Sciatic nerve (tissue), 2 donors: ENCODE data around the gene NDUFB11. TPM values are rescaled to one million over a fixed set of nuclear protein-coding genes. Genes with fewer than 3 reads are reported as not detected.
A peak's percentile ranks its signal among the peaks of the same experiment; 100 is the strongest.

ENCODE experiments used
- ATAC-seq: fragments of 200-7000 bp; cut with Tn5 transposase; one replicate; pipeline ENCODE4 v1.9.1; 2020; ENCODE audit warnings: mild to moderate bottlenecking, moderate library complexity
- DNase-seq: peaks from one replicate; pipeline ENCODE4 v3.0.0-alpha.2; 2020; ENCODE audit warnings: low spot score
- intact Hi-C: fragments of 100-400 bp; cut with DNase I; formaldehyde crosslinking; loops from one replicate; pipeline ENCODE4 v1.14.2; 2022
- total RNA-seq: library from RNA; stranded (reverse); fragmentation: NEBNext Ultra II Directional; extraction: Animal tissue kit (Norgen Biotek cat#: 25700); gene quantifications from one replicate; pipeline ENCODE4 v1.2.1, GENCODE V29; 2021
- donor health status: DM: no; HTN: no; CAD: no.
- donor health status: DM: no; HTN: no; CAD: no.

The NDUFB11 gene
- total RNA-seq, result 29.5 TPM

DNA sequence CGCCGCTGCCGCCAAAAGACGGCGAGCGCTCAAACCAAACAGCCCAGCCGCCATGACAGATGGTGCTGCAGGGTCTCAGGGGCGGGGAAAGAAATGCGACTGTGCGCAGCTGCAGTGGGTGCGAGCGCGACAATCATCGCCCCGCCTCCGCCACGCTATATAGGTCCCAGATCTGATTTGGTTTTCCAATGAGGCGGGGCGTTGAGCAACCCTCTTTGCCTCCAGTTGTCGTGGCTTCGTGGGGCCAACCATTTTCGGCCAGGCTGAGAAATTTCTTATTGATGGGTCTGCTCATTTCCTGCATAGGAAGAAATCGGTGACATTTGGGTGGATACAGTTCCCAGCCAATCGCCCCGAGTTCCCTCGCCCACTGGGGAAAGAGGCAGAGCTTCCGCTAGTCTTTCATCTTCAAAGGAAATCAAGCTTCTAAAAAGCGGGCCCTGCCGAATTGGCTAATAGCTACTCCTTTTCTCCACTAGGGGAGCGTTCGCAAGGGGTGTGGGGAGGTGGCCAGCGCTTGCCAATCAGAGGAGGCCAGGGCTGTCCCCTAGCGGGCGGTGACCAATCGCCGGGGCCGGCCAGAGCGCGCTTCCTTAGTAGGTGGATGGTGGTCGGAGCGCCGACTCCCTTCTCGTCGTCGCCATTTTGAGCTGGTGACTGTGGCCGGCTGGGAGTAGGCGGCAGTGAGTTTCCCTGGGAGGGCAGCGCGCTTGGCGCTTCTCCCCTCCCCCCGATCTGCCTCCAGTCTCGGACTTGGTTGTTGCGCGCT is at the start of gene NDUFB11, which contains the start of gene RBM10:
TSS of gene NDUFB11 (minus strand) at position 77 of the 769 bp plus-strand sequence. CDS start at position 54, 23 bp downstream.
TSS of gene RBM10 (plus strand) at position 596 of the 769 bp plus-strand sequence. CDS start 2,261 bp downstream, outside the sequence.
- intact Hi-C loops, result no loop called here
- peak; percentile 98 for ATAC-seq
- peak; percentile 94 for DNase-seq

DNA sequence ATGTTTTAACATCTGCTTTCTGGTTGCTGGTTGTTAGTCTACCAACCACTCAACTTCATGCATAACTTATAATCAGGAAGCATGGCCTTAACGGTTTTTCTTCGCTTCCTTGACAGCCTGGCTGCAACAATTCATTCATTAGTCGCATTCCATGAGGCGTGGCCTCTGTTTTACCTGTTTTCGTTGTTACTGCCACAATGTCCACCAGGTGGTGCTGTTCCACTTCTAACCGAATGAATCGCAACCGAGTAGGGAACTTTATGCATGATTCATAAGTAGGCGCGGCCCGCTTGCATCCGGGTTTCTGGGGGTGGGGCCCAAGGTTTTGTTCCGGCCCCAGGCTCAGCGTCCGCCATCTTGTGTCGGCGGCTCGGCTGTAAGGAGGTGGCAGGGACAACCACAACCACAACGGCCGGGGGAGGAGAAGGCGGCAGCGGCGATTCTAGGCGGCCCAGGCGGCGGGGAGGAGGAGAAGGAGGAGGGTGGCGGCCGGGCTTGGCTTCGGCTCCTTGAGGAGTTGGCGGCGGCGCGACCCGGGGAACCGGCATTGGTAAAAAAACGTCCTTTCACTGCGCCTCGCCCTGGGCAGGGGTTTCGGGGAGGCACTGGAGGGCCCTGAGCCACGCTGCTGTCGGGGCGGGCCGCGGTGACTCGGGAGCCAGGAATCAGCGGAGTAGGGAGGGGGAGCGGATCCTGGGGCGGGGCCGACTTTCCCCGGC is 49.1 kb upstream of the NDUFB11 start, which contains the start of gene UBA1:
TSS of gene UBA1 (plus strand) at position 355 of the 719 bp plus-strand sequence. CDS start 4,974 bp downstream, outside the sequence.
- DNase-seq (peak; percentile 99), ATAC-seq (peak; percentile 96)
- intact Hi-C loops, result loop anchor here (10.0 kb wide), 1 partner anchor 331 kb away; no protein-coding TSS in a partner anchor

DNA sequence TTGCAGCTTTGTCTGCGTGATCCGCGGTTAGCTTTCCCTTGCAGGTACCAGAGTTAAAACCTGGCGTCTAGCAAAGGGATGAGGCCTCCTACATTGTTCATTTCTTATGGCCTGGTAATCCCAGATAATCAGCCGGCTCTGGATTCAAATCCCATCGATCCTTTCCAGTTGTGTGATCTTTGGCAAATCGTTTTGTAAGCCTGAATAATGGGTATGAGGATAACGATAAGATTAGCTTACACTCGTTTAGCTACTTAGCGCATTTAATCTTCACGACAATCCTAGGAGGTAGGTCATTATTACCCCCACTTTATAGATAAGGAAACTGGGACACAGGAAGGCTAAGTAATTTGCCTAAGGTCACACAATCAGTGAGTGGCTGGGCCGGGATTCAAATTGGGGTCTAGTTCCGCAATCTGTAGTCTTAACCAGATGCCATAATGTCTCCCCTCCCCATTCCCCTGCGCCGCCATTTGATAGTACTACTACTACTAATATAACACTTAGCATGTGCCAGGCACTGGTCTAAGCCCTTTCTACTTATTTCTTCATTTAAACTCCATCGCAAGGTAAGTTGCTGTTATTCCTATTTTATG is 47.4 kb upstream of the NDUFB11 start:
- DNase-seq (no peak), ATAC-seq (no peak)
- intact Hi-C loops, result loop anchor here (10.0 kb wide), 1 partner anchor 333 kb away; no protein-coding TSS in a partner anchor

DNA sequence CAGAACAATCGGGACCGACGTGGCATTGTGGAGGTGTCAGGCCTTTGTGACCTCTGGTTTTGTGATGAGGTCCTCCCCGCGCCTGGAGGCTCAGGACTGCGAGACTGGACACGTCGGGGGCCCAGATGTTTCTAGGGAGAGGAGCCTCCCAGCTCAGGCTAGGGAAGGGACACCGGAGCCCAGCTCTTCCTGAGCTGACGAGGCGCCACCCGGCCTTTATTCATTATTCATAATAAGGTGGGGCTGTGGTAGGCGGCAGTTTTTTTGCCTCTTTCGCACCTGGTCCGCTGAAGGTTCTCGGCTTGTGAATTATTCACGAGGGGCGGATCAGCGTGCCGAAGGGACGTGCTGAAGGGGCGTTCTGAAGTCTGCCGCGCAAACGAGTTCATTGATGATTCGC is 46.8 kb upstream of the NDUFB11 start:
- DNase-seq, result no peak
- ATAC-seq, result no peak
- intact Hi-C loops, result loop anchor here (10.0 kb wide), 1 partner anchor 333 kb away; no protein-coding TSS in a partner anchor

DNA sequence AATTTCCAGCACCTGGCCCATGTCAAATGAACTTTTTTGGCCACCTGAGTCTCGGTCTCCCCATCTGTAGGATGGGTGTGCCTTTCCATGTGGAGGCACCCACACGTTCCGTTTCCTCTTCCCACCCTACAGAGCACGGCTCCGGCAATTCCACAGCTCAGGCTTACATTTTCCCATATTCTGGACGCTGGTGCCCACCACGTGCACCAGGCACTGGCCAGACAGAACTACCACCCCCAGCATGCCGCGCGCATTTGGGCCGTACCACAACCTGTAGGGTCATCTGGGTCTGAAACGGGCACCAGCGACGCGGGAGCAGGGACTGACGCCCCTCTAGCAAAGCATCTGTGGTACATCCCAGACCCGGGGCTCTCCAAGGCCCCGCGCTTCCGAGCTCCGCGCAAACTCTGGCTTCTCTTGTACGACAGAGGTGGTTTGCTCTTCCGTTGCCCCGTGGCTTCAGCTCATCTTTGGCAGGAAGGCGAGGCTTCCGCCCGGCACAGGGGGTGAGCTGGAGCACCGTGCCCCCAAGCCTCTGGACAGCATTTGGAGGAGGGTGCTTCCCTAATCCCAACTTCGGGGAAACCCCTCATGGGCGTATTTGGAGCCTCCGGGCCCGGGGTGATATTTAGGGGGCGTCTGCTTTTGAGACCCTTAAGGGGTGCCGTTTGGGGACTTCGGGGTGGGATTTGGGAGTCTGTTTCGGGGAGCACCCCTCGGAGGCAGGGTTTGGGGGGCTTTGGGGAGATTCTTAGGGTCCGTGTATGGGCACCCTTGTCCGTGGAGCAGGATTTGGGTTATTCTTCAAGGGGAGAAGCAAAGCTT is 46.2 kb upstream of the NDUFB11 start:
- intact Hi-C loops, result loop anchor here (10.0 kb wide), 1 partner anchor 334 kb away; no protein-coding TSS in a partner anchor

DNA sequence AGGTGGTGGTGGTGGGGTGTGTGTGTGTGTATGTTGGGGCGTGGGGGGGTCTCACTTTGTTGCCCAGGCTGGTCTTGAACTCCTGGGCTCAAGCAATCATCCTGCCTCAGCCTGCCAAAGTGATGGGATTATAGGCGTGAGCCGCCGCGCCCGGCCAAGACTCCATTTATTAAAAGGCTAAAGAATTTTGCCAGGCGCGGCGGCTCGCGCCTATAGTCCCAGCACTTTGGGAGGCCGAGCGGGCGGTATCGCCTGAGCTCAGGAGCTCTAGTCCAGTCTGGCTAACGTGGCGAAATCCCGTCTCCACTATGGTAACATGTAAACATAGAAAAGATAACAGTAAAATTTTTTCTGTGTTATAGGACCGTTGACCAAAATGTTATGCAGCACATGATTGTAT is 45.4 kb upstream of the NDUFB11 start:
- intact Hi-C loops, result loop anchor here (10.0 kb wide), 1 partner anchor 335 kb away; no protein-coding TSS in a partner anchor
- no peak for ATAC-seq
- no peak for DNase-seq

More for the DNA sequence above, 46.2 kb upstream of the NDUFB11 start:
- peak; percentile 90 for DNase-seq
- ATAC-seq, result peak; percentile 89

DNA sequence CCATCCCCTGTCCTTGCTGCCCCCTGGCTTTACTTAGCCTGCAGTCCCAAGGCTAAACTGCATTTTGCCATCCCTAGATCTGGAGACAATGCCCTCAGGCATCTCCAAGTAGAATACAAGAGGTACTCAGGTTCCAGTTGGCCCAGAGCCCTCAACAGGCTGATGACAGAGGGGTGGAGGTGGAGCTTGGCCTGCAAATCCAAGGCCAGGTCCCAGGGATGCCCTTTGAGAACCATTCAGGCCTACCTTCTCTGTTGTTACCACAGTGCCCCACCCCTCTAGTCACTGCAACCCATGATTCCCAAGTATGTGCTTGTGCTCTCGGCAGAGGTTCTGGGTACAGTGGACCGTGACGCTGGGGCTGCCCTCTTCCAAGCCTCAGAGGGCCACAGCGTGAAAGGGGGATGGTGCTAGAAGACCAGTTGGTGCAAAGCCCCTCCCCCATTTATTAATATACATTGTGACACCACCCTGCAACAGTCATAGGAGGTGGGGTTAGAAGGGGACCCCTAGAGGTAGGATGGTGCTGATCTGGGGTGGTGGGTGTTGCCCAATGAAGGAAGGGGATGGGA is 42.7 kb upstream of the NDUFB11 start:
- DNase-seq, result no peak
- intact Hi-C loops, result no loop called here
- ATAC-seq, result no peak

DNA sequence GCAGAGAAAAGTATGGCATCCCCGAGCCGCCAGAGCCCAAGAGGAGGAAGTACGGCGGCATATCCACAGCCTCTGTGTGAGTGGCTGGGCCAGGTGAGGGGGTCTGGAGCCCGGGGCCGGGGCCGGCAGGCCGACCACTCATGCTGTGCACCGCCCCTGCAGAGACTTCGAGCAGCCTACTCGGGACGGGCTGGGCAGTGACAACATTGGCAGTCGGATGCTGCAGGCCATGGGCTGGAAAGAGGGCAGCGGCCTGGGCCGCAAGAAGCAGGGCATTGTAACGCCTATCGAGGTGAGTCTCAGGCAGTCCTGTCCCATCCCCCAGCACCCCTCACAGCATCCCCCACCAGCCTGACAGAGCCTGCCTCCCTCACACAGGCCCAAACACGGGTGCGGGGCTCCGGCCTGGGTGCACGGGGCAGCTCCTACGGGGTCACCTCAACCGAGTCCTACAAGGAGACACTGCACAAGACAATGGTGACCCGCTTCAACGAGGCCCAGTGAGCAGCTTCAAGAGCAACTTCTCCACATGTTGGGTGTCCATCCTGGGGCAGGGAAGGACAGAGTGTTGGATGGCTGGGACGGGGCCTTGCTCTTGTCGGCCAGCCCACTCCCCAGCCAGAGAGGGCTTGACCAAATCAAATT is 41.7 kb upstream of the NDUFB11 start:
- intact Hi-C loops, result no loop called here
- DNase-seq (no peak), ATAC-seq (no peak)

DNA sequence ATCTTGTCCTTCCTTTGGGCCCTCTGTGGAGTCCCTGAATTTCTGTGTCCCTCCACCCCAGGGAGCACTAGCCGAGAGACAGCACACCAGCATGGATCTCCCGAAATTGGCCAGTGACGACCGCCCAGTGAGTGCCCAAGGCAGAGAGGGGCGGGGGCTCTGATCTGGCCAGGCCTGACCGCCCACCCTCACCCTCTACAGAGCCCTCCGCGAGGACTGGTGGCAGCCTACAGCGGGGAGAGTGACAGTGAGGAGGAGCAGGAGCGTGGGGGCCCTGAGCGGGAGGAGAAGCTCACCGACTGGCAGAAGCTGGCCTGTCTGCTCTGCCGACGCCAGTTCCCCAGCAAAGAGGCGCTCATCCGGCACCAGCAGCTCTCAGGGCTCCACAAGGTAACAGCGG is 40.7 kb upstream of the NDUFB11 start:
- ATAC-seq (peak; percentile 29), DNase-seq (no peak)

DNA sequence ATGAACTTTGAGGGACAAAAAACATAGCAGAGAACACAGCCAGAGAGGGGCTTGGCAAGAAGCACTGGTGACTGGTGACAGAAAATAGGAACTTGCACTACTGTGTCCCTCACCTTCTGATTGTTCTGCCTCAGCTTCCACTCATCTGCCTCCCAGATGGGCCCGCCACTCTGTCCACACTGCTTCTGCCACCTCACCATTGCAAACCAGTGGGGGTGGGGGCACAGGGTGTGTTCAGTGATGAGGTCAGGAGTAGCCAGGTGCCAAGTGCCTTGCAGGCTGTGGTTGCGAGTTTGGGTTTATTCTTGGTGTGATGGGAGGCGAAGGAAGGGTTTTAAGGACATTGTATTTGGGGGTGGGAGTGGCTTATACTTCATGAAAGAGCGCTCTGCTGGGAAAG is 40.0 kb upstream of the NDUFB11 start:
- DNase-seq (no peak), ATAC-seq (no peak)
- intact Hi-C loops, result no loop called here

More for the DNA sequence above, 40.7 kb upstream of the NDUFB11 start:
- intact Hi-C loops, result no loop called here

DNA sequence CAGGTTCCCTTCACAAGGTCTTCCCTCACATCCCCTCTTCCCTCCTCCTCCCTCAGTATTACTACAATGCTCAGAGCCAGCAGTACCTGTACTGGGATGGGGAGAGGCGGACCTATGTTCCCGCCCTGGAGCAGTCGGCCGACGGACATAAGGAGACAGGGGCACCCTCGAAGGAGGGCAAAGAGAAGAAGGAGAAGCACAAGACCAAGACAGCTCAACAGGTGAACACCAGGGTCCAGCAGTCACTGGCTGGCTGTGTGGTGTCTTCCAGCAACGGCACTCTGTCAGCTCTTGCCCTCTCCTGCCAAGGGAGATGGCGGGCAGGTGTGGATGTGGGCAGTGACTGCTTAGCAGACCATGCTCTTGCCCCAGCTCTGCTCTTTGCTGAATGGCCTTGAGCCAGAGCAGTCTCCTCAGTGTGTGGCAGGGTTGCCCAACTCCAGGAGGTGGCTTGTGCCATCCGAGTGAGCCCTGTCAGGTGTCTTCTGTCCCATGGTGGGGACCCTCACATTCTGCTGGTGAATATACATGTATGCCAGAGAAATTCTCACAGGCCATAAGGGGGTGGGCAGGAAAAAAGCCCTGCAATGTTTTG is 37.7 kb upstream of the NDUFB11 start:
- intact Hi-C loops, result no loop called here
- no peak for ATAC-seq
- no peak for DNase-seq

DNA sequence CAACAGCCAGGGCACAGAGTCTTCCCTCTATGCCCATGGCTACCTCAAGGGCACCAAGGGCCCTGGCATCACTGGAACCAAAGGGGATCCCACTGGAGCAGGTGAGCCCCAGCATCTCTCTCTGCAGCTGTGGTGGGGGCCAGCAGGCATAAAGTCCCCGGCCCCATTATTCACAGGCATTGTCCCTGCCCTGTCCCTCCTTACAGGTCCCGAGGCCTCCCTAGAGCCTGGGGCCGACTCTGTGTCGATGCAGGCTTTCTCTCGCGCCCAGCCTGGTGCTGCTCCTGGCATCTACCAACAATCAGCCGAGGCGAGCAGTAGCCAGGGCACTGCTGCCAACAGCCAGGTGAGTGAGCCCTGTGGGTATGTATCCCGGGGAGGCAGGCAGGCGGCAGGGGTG is 36.8 kb upstream of the NDUFB11 start:
- intact Hi-C loops, result no loop called here
- ATAC-seq (no peak), DNase-seq (no peak)

DNA sequence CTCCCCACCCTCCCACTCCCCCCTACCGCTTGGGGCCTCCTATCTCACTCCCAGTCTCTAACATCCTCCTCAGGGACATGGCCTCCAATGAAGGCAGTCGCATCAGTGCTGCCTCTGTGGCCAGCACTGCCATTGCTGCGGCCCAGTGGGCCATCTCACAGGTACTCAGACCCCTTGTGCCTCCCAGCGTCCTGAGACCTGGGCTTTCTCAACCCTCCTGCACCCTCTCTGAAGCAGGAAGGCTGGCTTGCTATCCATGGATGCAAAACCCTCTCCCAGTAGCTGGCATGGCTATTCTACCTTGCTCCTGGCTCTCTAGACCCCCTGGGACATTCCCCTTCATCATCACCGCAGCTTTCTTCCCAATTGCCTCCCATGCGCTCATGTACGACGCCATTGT is 35.8 kb upstream of the NDUFB11 start:
- ATAC-seq, result no peak
- intact Hi-C loops, result no loop called here
- no peak for DNase-seq

DNA sequence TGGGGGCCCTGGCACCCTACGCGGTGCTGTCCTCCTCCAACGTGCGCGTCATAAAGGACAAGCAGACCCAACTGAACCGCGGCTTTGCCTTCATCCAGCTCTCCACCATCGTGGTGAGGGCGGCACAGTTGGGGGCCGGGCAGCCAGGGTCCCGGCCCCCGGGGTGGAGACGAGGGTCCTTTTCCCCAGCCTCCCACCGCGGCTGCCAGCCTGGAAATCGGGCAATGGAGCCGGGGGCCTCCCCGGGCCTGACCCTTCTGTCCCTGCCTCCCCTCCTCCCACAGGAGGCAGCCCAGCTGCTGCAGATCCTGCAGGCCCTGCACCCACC is 35.4 kb upstream of the NDUFB11 start:
- intact Hi-C loops, result no loop called here
- ATAC-seq (no peak), DNase-seq (no peak)

DNA sequence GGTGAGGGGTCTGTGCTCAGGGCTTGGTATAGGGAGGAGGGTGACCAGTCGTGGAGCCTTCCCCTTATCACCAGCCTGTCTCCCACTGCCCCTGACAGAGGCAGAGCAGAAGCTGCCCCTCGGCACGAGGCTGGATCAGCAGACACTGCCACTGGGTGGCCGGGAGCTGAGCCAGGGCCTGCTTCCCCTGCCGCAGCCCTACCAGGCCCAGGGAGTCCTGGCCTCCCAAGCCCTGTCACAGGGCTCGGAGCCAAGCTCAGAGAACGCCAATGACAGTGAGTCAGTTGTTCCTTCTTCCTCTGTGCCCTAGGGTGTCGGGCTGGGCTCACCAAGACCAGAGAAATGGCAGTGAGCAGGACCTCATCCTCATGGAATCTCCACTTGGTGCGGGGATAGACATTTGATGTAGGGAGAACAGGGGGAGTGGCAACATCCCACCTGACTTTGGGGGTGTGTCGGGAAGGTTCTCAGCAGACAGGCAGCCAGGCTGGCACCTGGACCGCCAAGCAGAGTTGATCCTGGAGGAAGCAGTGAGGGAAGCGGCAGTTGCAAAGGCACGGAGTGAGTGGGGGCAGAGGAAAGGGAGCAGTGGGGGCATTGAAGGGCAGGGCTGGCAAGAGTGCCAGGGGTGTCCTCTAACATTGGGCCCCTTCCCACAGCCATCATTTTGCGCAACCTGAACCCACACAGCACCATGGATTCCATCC is 34.9 kb upstream of the NDUFB11 start:
- peak; percentile 42 for ATAC-seq
- intact Hi-C loops, result no loop called here
- no peak for DNase-seq

DNA sequence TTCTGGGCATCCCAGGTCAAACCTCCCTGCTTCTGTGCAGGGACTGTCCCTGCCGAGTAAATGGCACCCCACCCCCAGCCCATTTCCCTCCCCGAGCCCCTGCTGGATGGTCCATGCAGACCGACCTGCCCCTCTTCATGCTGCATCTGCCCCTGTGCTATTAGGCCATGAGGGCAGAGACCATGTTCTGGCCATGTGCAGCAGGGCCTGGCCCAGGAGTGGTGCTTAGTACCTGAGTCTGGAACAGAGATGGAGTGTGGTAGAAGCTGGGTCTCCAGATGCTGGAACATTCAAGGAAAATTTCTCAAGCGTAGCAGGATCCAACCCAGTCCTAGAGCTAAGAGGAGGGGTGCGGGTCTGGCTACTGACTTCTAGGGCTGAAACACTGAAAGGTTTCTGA is 33.8 kb upstream of the NDUFB11 start:
- intact Hi-C loops, result no loop called here
- ATAC-seq (no peak), DNase-seq (no peak)

DNA sequence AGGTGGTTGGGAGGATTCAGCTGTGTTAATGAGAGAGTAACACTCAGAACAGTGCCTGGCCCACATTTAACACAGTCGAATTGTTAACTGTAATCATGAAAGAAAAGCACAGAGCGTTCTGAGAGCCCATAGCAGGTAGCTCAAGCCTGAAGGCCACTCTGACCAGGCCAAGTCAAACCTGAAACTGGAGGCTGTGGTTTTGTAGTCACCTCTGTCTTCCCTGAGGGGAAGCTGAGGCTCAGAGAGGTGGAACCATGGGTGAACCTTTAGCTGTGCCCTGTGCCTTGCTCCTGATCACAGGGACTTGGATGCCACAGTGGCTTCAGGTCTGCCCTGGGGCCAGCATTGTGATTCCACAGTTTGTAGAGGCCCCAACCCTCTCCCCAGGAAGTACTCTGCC is 32.6 kb upstream of the NDUFB11 start:
- no peak for ATAC-seq
- peak; percentile 17 for DNase-seq
- intact Hi-C loops, result no loop called here
